Bronchial epithelial cell (primary cell): ENCODE measurements around the gene PRSS23. TPM values are rescaled to one million over a fixed set of nuclear protein-coding genes. Genes with fewer than 3 reads are reported as not detected.

Experiments
- DNase-seq: peaks from one replicate; pipeline ENCODE4 v3.0.0-alpha.2; 2010; ENCODE audit warnings: low read depth
- FAIRE-seq: peaks from 2 replicates; lab custom pipeline; 2011; peaks lifted over from hg19 to GRCh38; lab: Jason Lieb, UNC
- H3K27me3 ChIP-seq: 2 replicates; pipeline ENCODE4 v1.5.1; 2011; ENCODE audit warnings: low read length; ENCODE audit not compliant: control insufficient read depth, insufficient read depth
- H3K36me3 ChIP-seq: 2 replicates; pipeline ENCODE4 v1.5.1; 2011; ENCODE audit warnings: low read length; ENCODE audit not compliant: control insufficient read depth, insufficient read depth
- H3K4me3 ChIP-seq: 2 replicates; pipeline ENCODE4 v1.5.1; 2011; ENCODE audit warnings: mild to moderate bottlenecking, low read depth, low read length, control low read depth
- CTCF ChIP-seq: IDR thresholded peaks from 2 replicates; pipeline ENCODE4 v1.5.1; 2011; ENCODE audit warnings: mild to moderate bottlenecking, moderate library complexity, low read length, control low read depth, inconsistent platforms; ENCODE audit not compliant: insufficient read depth, severe bottlenecking
- total RNA-seq: library from RNA; depleted of rRNA; stranded (reverse); fragments of >200 nt; gene quantifications from 2 replicates; pipeline ENCODE4 v1.2.1, GENCODE V29; 2014

The PRSS23 gene
- total RNA-seq, 1 donor from 2014 or later, result 75.0 TPM

DNA sequence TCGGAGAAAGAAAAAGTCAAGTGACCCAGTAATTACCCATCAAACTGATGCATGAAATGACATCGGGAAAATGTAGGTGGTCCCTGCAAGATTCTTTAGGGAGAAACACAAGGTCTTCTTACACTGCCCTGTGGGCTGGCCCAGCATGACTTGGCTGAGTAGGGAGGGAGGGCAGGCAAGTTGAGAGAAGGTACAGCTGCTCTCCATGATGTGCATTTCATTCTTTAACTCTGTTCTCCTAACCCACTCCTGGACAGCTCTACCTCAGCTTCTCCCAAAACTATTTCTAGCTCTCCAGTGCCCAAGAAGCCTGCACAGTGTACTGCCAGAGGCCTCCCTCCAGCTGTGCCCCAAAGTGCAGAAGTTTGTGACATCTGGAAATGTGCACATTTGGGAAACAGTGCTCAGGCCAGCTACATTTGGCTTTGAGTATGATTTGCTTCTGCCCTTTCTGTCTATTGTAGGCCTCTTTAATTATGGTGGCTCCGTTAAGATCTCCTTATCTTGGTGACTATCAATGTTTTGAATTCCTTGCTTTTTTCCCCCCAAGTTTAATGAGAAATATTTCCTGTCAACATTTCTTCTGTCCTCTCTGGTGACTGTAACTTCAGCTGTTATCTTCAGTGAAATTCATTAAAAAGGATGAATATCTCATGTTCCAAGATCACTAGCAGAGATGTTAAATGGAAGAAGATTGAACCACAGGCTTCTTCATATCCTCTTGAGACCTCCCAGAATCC, 26.7 kb upstream of the PRSS23 start:
- FAIRE-seq, result no peak
- no peak for TF ChIP-seq CTCF
- no peaks in the 10 kb centered on the region for H3K27me3 ChIP-seq
- DNase-seq, result no peak
- no peaks in the 10 kb centered on the region for H3K36me3 ChIP-seq
- no peak overlapping the region for H3K4me3 ChIP-seq

DNA sequence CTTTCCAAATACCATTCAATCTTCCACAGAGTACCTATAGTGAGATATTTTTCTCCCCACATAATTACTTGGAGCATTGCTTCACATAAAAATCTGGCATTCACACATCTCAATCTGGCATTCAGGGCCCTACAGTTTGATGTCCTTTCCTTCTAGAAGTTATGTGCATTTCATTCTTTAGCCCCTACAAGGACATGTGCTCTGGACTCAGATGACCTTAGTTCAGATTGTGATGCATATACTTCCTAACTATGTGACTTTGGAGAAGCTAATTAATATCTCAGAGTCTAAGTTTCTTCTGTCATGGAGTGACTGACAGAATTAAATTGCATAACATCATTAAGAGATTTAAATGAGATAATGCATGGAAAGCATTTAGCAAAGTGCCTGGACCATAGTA, 25.9 kb upstream of the PRSS23 start:
- DNase-seq, result no peak
- Histone ChIP-seq H3K4me3 (no peak overlapping the region), H3K36me3 (no peaks in the 10 kb centered on the region), H3K27me3 (no peaks in the 10 kb centered on the region)
- FAIRE-seq, result no peak
- no peak for TF ChIP-seq CTCF

GRCh38 chr11:86775361-86775760, 25.0 kb upstream of the PRSS23 start:
- Histone ChIP-seq H3K4me3 (no peak overlapping the region), H3K36me3 (no peaks in the 10 kb centered on the region), H3K27me3 (no peaks in the 10 kb centered on the region)
- DNase-seq (peak; percentile 8), FAIRE-seq (no peak)
- no peak for TF ChIP-seq CTCF

DNA sequence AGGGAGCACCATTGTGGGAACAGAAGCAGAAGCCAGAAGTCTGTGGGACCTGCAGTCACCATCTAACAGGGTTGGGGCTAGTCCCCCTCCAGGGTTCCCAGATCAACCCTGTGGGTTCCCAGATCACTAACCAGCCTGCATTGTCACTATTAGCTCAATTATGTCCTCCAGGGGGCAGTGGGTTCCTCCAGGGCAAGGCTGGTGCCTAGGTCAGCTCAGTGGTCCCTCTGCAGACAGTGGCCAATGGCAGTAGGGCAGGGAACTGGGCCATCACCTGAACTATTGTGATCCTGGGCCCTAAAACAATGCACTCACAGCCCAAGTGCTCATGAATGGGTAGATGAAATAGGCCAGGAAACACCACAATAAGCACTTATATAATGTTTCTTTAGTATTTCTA, 18.8 kb upstream of the PRSS23 start:
- no peak overlapping the region for H3K4me3 ChIP-seq
- no peaks in the 10 kb centered on the region for H3K27me3 ChIP-seq
- no peaks in the 10 kb centered on the region for H3K36me3 ChIP-seq
- FAIRE-seq (no peak), DNase-seq (no peak)
- no peak for TF ChIP-seq CTCF

DNA sequence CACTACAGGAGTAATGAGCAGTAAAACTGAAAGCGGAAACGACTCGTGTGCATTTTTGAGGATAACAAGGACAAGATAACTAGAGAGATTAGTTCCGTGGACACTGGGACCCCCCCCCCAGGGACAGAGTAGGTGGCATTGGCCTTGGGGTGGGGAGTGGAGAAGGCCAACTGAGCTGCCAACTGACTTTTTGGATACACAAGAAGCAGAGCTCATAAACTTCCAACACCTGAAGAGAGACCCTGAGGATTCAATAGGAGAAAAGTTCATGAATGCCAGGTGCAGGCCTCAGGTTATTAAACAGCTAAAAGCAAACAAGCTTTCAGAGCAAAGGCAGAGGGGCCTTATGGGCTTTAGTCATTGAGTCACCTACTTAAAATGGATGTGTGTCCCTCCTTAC, 17.6 kb upstream of the PRSS23 start:
- no peaks in the 10 kb centered on the region for H3K36me3 ChIP-seq
- H3K4me3 ChIP-seq, result no peak overlapping the region
- no peak for TF ChIP-seq CTCF
- no peak for DNase-seq
- no peaks in the 10 kb centered on the region for H3K27me3 ChIP-seq
- FAIRE-seq, result no peak

GRCh38 chr11:86783661-86784060, 16.7 kb upstream of the PRSS23 start:
- FAIRE-seq, result no peak

More at GRCh38 chr11:86783661-86784060, 16.7 kb upstream of the PRSS23 start:
- no peak for TF ChIP-seq CTCF
- no peak for DNase-seq
- Histone ChIP-seq H3K27me3 (no peaks in the 10 kb centered on the region), H3K4me3 (no peak overlapping the region), H3K36me3 (no peaks in the 10 kb centered on the region)
